SK-N-SH (cell line): ENCODE results near the gene PIP5KL1.

Experiments
- MAX ChIP-seq: IDR thresholded peaks from 2 replicates; pipeline ENCODE4 v1.4.0; 2012; ENCODE audit warnings: low read depth
- PBX3 ChIP-seq: IDR thresholded peaks from 2 replicates; pipeline ENCODE4; 2012
- SMC3 ChIP-seq: IDR thresholded peaks from 2 replicates; pipeline ENCODE4 v1.6.1; 2012; ENCODE audit warnings: low read depth, low read length, improper control_type of control experiment
- TAF1 ChIP-seq: IDR thresholded peaks from 2 replicates; pipeline ENCODE4 v1.6.1; 2012; ENCODE audit warnings: low read depth, mild to moderate bottlenecking, low read length, moderate library complexity, borderline replicate concordance
- TEAD4 ChIP-seq: IDR thresholded peaks from 2 replicates; pipeline ENCODE4 v1.4.0; 2012; ENCODE audit warnings: mild to moderate bottlenecking, borderline replicate concordance; ENCODE audit not compliant: insufficient read depth
- ZBTB33 ChIP-seq: IDR thresholded peaks from 2 replicates; pipeline ENCODE4 v1.4.0; 2012; ENCODE audit warnings: low read depth, borderline replicate concordance
- TF ChIP-seq, protein P1 (sequence below): fragments of 200-600 bp; sonication (generic); IDR thresholded peaks from 2 replicates; pipeline ENCODE4 v1.6.1; 2017; ENCODE audit warnings: antibody characterized with exemption, mild to moderate bottlenecking, moderate library complexity

GRCh38 chr9:127966416-127967150 lies 36.0 kb upstream of the PIP5KL1 start:
- TF ChIP-seq MAX (no peak), TAF1 (no peak), SMC3 (no peak), ZBTB33 (no peak), PBX3 (no peak), TEAD4 (no peak)
- TF ChIP-seq, protein P1, sequence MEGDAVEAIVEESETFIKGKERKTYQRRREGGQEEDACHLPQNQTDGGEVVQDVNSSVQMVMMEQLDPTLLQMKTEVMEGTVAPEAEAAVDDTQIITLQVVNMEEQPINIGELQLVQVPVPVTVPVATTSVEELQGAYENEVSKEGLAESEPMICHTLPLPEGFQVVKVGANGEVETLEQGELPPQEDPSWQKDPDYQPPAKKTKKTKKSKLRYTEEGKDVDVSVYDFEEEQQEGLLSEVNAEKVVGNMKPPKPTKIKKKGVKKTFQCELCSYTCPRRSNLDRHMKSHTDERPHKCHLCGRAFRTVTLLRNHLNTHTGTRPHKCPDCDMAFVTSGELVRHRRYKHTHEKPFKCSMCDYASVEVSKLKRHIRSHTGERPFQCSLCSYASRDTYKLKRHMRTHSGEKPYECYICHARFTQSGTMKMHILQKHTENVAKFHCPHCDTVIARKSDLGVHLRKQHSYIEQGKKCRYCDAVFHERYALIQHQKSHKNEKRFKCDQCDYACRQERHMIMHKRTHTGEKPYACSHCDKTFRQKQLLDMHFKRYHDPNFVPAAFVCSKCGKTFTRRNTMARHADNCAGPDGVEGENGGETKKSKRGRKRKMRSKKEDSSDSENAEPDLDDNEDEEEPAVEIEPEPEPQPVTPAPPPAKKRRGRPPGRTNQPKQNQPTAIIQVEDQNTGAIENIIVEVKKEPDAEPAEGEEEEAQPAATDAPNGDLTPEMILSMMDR: no peak
